Esophagus squamous epithelium (tissue), 5 donors: ENCODE measurements around the gene ADCK1. TPM values are rescaled to one million over a fixed set of nuclear protein-coding genes. Genes with fewer than 3 reads are reported as not detected.

Source experiments
- DNase-seq: peaks from one replicate; lab custom pipeline; 2025; lab: John Stamatoyannopoulos, UW
- H3K27ac ChIP-seq, 4 donors: fragments of 200-600 bp; sonication (generic); one replicate each; pipeline ENCODE4 v1.5.1; 2016 to 2019; ENCODE audit warnings: mild to moderate bottlenecking in 1 of 4
- H3K27me3 ChIP-seq, 4 donors: fragments of 200-600 bp; sonication (generic); 1 replicate in 3 of 4; 2 replicates in 1 of 4; pipeline versions ENCODE4 v1.5.1 to v1.6.0; 2017 to 2021; ENCODE audit warnings: antibody characterized with exemption in 1 of 4
- H3K36me3 ChIP-seq, 3 donors: fragments of 200-600 bp; sonication (generic); one replicate each; pipeline ENCODE4 v1.5.1; 2016 to 2019
- H3K4me1 ChIP-seq, 3 donors: fragments of 200-600 bp; sonication (generic); one replicate each; pipeline ENCODE4 v1.5.1; 2017 to 2019
- H3K4me3 ChIP-seq, 4 donors: fragments of 200-600 bp; sonication (generic); 1 replicate in 3 of 4; 2 replicates in 1 of 4; pipeline ENCODE4 v1.5.1; 2016 to 2019; ENCODE audit warnings: mild to moderate bottlenecking in 2 of 4, moderate library complexity in 1 of 4
- H3K9me3 ChIP-seq, 3 donors: fragments of 200-600 bp; sonication (generic); one replicate each; pipeline ENCODE4 v1.5.1; 2016 to 2019
- CTCF ChIP-seq, 6 experiments: fragments of 450-650 bp in 4 of 6; fragments of 200-600 bp in 2 of 6; sonication (generic) in 2 of 6; IDR thresholded peaks; one replicate each; pipeline ENCODE4 v1.5.1; 2016 to 2019; ENCODE audit warnings: antibody characterized with exemption in 6 of 6, mild to moderate bottlenecking in 4 of 6, moderate library complexity in 4 of 6
- POLR2A ChIP-seq, 4 donors: fragments of 450-650 bp; IDR thresholded peaks; one replicate each; pipeline ENCODE4 v1.6.1; 2017; ENCODE audit warnings: antibody characterized with exemption in 4 of 4, mild to moderate bottlenecking in 4 of 4, moderate library complexity in 3 of 4
- WGBS, 2 donors: methylation state at CpG; one replicate each; pipeline ENCODE4 v1.1.5; 2018; 5-methylcytosine and 5-hydroxymethylcytosine counted together
- intact Hi-C: fragments of 100-400 bp; cut with DNase I; formaldehyde crosslinking; loops from one replicate; pipeline ENCODE4 v1.15.0; 2022
- total RNA-seq, 4 donors: library from RNA; depleted of rRNA; stranded (reverse); fragments of >200 nt; gene quantifications; one replicate each; pipeline ENCODE4 v1.1.0, GENCODE V29; 2016
- donor health status: DM: yes; HTN: yes; CAD: no.

Gene ADCK1
- total RNA-seq, 4 donors from 2014 or later = 3.6 to 5.4 (median 4.4) TPM

- 82 to 93% methylated on average over 3 to 4 of the region's 6 CpGs for WGBS, 2 donors
- no peak for TF ChIP-seq CTCF (IDR thresholded peaks at IDR 0.05)
- TF ChIP-seq POLR2A (IDR thresholded peaks at IDR 0.05) = no peak
- Histone ChIP-seq H3K4me3 (no peak overlapping the region), H3K4me1 (no peaks in the 10 kb centered on the region), H3K27me3 (no peaks in the 10 kb centered on the region), H3K36me3 (peaks cover 0 to 6% (median 0%) of the 10 kb centered on the region in 3 donors), H3K9me3 (no peaks in the 10 kb centered on the region), H3K27ac (no peak overlapping the region)
- DNase-seq = no peak
- intact Hi-C loops = no loop called here
Observed at GRCh38 chr14:77856941-77857340, 57.0 kb downstream of the ADCK1 start.

- Histone ChIP-seq H3K9me3 (no peaks in the 10 kb centered on the region), H3K27ac (no peak overlapping the region), H3K36me3 (peaks cover 0 to 6% (median 0%) of the 10 kb centered on the region in 3 donors), H3K4me3 (no peak overlapping the region), H3K27me3 (no peaks in the 10 kb centered on the region), H3K4me1 (no peaks in the 10 kb centered on the region)
- 84 to 88% methylated on average over 4 to 6 of the region's 6 CpGs for WGBS, 2 donors
- TF ChIP-seq CTCF (IDR thresholded peaks at IDR 0.05) = no peak
- DNase-seq = no peak
- intact Hi-C loops = loop anchor here (10.0 kb wide), 1 partner anchor 705 kb away; no protein-coding TSS in a partner anchor
Observed at GRCh38 chr14:77859934-77860570, 60.1 kb downstream of the ADCK1 start.

GRCh38 chr14:77861201-77861600, 61.3 kb downstream of the ADCK1 start:
- Histone ChIP-seq H3K4me1 (no peaks in the 10 kb centered on the region), H3K4me3 (no peak overlapping the region), H3K36me3 (peaks cover 0 to 6% (median 0%) of the 10 kb centered on the region in 3 donors), H3K9me3 (no peaks in the 10 kb centered on the region), H3K27ac (no peak overlapping the region), H3K27me3 (no peaks in the 10 kb centered on the region)
- intact Hi-C loops = loop anchor here (10.0 kb wide), 1 partner anchor 704 kb away; no protein-coding TSS in a partner anchor
- no peak for DNase-seq
- WGBS, 2 donors = 63 to 70% methylated on average over 2 to 5 of the region's 6 CpGs
- TF ChIP-seq CTCF (IDR thresholded peaks at IDR 0.05) = no peak
- TF ChIP-seq POLR2A (IDR thresholded peaks at IDR 0.05) = no peak

GRCh38 chr14:77862154-77862786, 62.4 kb downstream of the ADCK1 start:
- H3K9me3 ChIP-seq = no peaks in the 10 kb centered on the region
- no peak overlapping the region for H3K4me3 ChIP-seq
- intact Hi-C loops = loop anchor here (10.0 kb wide), 1 partner anchor 703 kb away; no protein-coding TSS in a partner anchor
- no peak for DNase-seq
- H3K4me1 ChIP-seq = no peaks in the 10 kb centered on the region
- TF ChIP-seq CTCF (IDR thresholded peaks at IDR 0.05) = peak; percentile 62 to 95 (median 80)
- no peak for TF ChIP-seq POLR2A (IDR thresholded peaks at IDR 0.05)
- H3K36me3 ChIP-seq = peaks cover 0 to 6% (median 0%) of the 10 kb centered on the region in 3 donors
- H3K27ac ChIP-seq = no peak overlapping the region
- WGBS, 2 donors = 40 to 83% methylated on average over 2 to 8 of the region's 11 CpGs
- no peaks in the 10 kb centered on the region for H3K27me3 ChIP-seq

GRCh38 chr14:77864085-77864484, 64.2 kb downstream of the ADCK1 start:
- intact Hi-C loops = loop anchor here (10.0 kb wide), 1 partner anchor 701 kb away; no protein-coding TSS in a partner anchor

More at GRCh38 chr14:77864085-77864484, 64.2 kb downstream of the ADCK1 start:
- Histone ChIP-seq H3K4me3 (no peak overlapping the region), H3K27ac (no peak overlapping the region), H3K36me3 (peaks cover 0 to 2% (median 0%) of the 10 kb centered on the region in 3 donors), H3K4me1 (no peaks in the 10 kb centered on the region), H3K9me3 (no peaks in the 10 kb centered on the region), H3K27me3 (no peaks in the 10 kb centered on the region)
- no peak for DNase-seq
- TF ChIP-seq POLR2A (IDR thresholded peaks at IDR 0.05) = no peak
- TF ChIP-seq CTCF (IDR thresholded peaks at IDR 0.05) = no peak
- 79 to 81% methylated on average over 6 of the region's 6 CpGs for WGBS, 2 donors
